IMR-90 (cell line): ENCODE results near the gene NSL1. TPM values are rescaled to one million over a fixed set of nuclear protein-coding genes. Genes with fewer than 3 reads are reported as not detected.

Experiments used
- ATAC-seq: fragments of 200-7000 bp; cut with Tn5 transposase; 2 replicates; pipeline ENCODE4 v1.9.1; 2020; ENCODE audit warnings: low read depth, mild to moderate bottlenecking, moderate library complexity
- BruUV-seq: library from RNA; stranded (reverse); fragments of 400-500 nt; replicated peaks from 2 replicates; lab custom pipeline; 2021; lab: Mats Ljungman, UMichigan
- CTCF ChIA-PET: fragments of 300-600 bp; formaldehyde crosslinking; extraction: SDS; loops from one replicate; lab custom pipeline; 2021; ENCODE audit warnings: antibody characterized with exemption; lab: Yijun Ruan, JAX
- POLR2A ChIA-PET: fragments of 300-600 bp; sonication (Branson Sonifier 250); formaldehyde crosslinking; loops from one replicate; lab custom pipeline; 2022; ENCODE audit warnings: antibody characterized with exemption; ENCODE audit not compliant: unreplicated experiment; lab: Charles Lee
- DNase-seq: peaks from one replicate; pipeline ENCODE4 v3.0.0; 2013
- H2AFZ ChIP-seq: replicated peaks from 2 replicates; pipeline ENCODE3; 2013; ENCODE audit warnings: low read length, mild to moderate bottlenecking; ENCODE audit not compliant: poor library complexity
- H2AK5ac ChIP-seq: 2 replicates; pipeline ENCODE4 v1.6.1; 2013; ENCODE audit warnings: low read depth, low read length, inconsistent platforms
- H2AK9ac ChIP-seq: replicated peaks from 2 replicates; pipeline ENCODE3; 2013; ENCODE audit warnings: mild to moderate bottlenecking, low read depth, low read length, moderate library complexity; ENCODE audit not compliant: poor library complexity
- H2BK120ac ChIP-seq: 2 replicates; pipeline ENCODE4 v1.6.1; 2013; ENCODE audit warnings: low read depth, low read length, inconsistent platforms
- H2BK15ac ChIP-seq: 3 replicates; pipeline ENCODE4 v1.6.1; 2013; ENCODE audit warnings: low read depth, low read length, inconsistent platforms
- H2BK20ac ChIP-seq: 2 replicates; pipeline ENCODE4 v1.6.1; 2013; ENCODE audit warnings: low read depth, mild to moderate bottlenecking, inconsistent platforms, low read length, moderate library complexity
- H2BK5ac ChIP-seq: 2 replicates; pipeline ENCODE4 v1.6.1; 2013; ENCODE audit warnings: mild to moderate bottlenecking, low read depth, low read length, inconsistent platforms; ENCODE audit not compliant: poor library complexity, severe bottlenecking
- H3K14ac ChIP-seq: replicated peaks from 2 replicates; pipeline ENCODE4 v1.6.1; 2013; ENCODE audit warnings: low read depth, low read length, inconsistent platforms
- H3K18ac ChIP-seq: 2 replicates; pipeline ENCODE4 v1.6.1; 2013; ENCODE audit warnings: low read depth, low read length, control low read depth
- H3K23ac ChIP-seq: 2 replicates; pipeline ENCODE4 v1.6.1; 2013; ENCODE audit warnings: low read depth, low read length, inconsistent platforms
- H3K27ac ChIP-seq: 2 replicates; pipeline ENCODE4 v1.5.1; 2013; ENCODE audit warnings: mild to moderate bottlenecking, control low read depth, low read length; ENCODE audit not compliant: insufficient read depth
- H3K27me3 ChIP-seq: 2 replicates; pipeline ENCODE4 v1.6.1; 2013; ENCODE audit warnings: low read length; ENCODE audit not compliant: control insufficient read depth, insufficient read depth
- H3K36me3 ChIP-seq: 2 replicates; pipeline ENCODE4 v1.6.1; 2013; ENCODE audit warnings: low read length, mixed read lengths; ENCODE audit not compliant: control insufficient read depth, insufficient read depth
- H3K4ac ChIP-seq: 2 replicates; pipeline ENCODE4 v1.6.1; 2013; ENCODE audit warnings: low read depth, low read length, inconsistent platforms
- H3K4me1 ChIP-seq: 2 replicates; pipeline ENCODE4 v1.6.1; 2013; ENCODE audit warnings: low read length, mixed read lengths; ENCODE audit not compliant: control insufficient read depth, insufficient read depth
- H3K4me2 ChIP-seq: 2 replicates; pipeline ENCODE4 v1.6.1; 2013; ENCODE audit warnings: low read depth, mild to moderate bottlenecking, control low read depth, low read length, moderate library complexity
- H3K4me3 ChIP-seq: 2 replicates; pipeline ENCODE4 v1.5.1; 2013; ENCODE audit warnings: low read depth, mild to moderate bottlenecking, control low read depth, low read length, moderate library complexity; ENCODE audit not compliant: insufficient read depth
- H3K56ac ChIP-seq: 2 replicates; pipeline ENCODE4 v1.6.1; 2013; ENCODE audit warnings: low read length, inconsistent platforms; ENCODE audit not compliant: insufficient read depth; ENCODE audit errors: extremely low read depth
- H3K79me1 ChIP-seq, 2 experiments: 2 replicates each; pipeline ENCODE4 v1.6.1; 2013; ENCODE audit warnings: low read length in 2 of 2, inconsistent platforms in 1 of 2, low read depth in 1 of 2
- H3K9ac ChIP-seq: 2 replicates; pipeline ENCODE4 v1.6.1; 2013; ENCODE audit warnings: low read depth, low read length, control low read depth
- H3K9me1 ChIP-seq: 2 replicates; pipeline ENCODE4 v1.6.1; 2013; ENCODE audit warnings: low read length, inconsistent platforms; ENCODE audit not compliant: insufficient read depth
- H3K9me3 ChIP-seq: 2 replicates; pipeline ENCODE4 v1.6.1; 2013; ENCODE audit warnings: low read length; ENCODE audit not compliant: control insufficient read depth, insufficient read depth
- H4K20me1 ChIP-seq: 2 replicates; pipeline ENCODE4 v1.6.1; 2013; ENCODE audit warnings: low read length, inconsistent platforms; ENCODE audit not compliant: insufficient read depth
- H4K5ac ChIP-seq: 2 replicates; pipeline ENCODE4 v1.6.1; 2013; ENCODE audit warnings: mild to moderate bottlenecking, low read depth, low read length, control low read depth
- H4K8ac ChIP-seq, 2 experiments: 2 replicates each; pipeline ENCODE4 v1.6.1; 2013; ENCODE audit warnings: low read depth in 2 of 2, low read length in 2 of 2, control low read depth in 1 of 2, inconsistent platforms in 1 of 2
- H4K91ac ChIP-seq: 2 replicates; pipeline ENCODE4 v1.6.1; 2013; ENCODE audit warnings: low read depth, low read length, inconsistent platforms; ENCODE audit not compliant: insufficient read depth
- FOS ChIP-seq: fragments of 150-350 bp; IDR thresholded peaks from 2 replicates; pipeline ENCODE4 v1.6.1; 2016; ENCODE audit warnings: low read depth, low read length
- MAFK ChIP-seq: IDR thresholded peaks from 2 replicates; pipeline ENCODE4 v1.6.1; 2012; ENCODE audit warnings: low read depth, low read length, improper control_type of control experiment
- NFE2L2 ChIP-seq: fragments of 150-350 bp; IDR thresholded peaks from 2 replicates; pipeline ENCODE4 v1.6.1; 2016; ENCODE audit warnings: low read depth, mild to moderate bottlenecking, low read length
- RCOR1 ChIP-seq: IDR thresholded peaks from 2 replicates; pipeline ENCODE4 v1.6.1; 2012; ENCODE audit warnings: mild to moderate bottlenecking, low read length, improper control_type of control experiment; ENCODE audit not compliant: insufficient replicate concordance
- WGBS, 2 experiments: methylation state at CpG; one replicate each; pipeline versions ENCODE4 v1.1.5 to v1.1.7; 2013; ENCODE audit warnings: missing lambda C conversion rate in 2 of 2; ENCODE audit not compliant: insufficient read length in 1 of 2; ENCODE audit errors: extremely low coverage in 2 of 2; 5-methylcytosine and 5-hydroxymethylcytosine counted together
- dilution Hi-C: fragments of 300-500 bp; cut with HindIII; formaldehyde crosslinking; loops from one replicate; pipeline ENCODE4 v1.14.3; 2018; ENCODE audit warnings: low sequenced_read_pairs; ENCODE audit not compliant: unreplicated experiment
- in situ Hi-C: fragments of 300-500 bp; cut with MboI; formaldehyde crosslinking; loops from 3 replicates; pipeline ENCODE4 v1.14.3; 2019; ENCODE audit warnings: low sequenced_read_pairs, inconsistent platforms, mixed read lengths
- intact Hi-C: fragments of 100-400 bp; cut with micrococcal nuclease; formaldehyde crosslinking; loops from 2 replicates; pipeline ENCODE4 v1.10.0; 2022
- polyA plus RNA-seq, 3 experiments: library from polyadenylated mRNA; depleted of rRNA; stranded (reverse); fragments of >200 nt; gene quantifications; 2 replicates each; pipeline ENCODE4 v1.2.3, GENCODE V29; 2012; ENCODE audit warnings: low replicate concordance in 1 of 3
- total RNA-seq: library from RNA; depleted of rRNA; stranded (reverse); fragments of >200 nt; gene quantifications from 2 replicates; pipeline ENCODE4 v1.2.3, GENCODE V29; 2012
- TF ChIP-seq, protein P1 (sequence below): fragments of 150-350 bp; IDR thresholded peaks from 2 replicates; pipeline ENCODE4 v1.6.1; 2017; ENCODE audit warnings: mild to moderate bottlenecking, antibody characterized with exemption, low read length, low read depth

NSL1 gene
- total and polyA plus RNA-seq, 2 of the 4 experiments (the other 2 are of a cell fraction), result 19.1 to 42.5 TPM

- intact Hi-C loops (loop anchor here (10.0 kb wide), 1 partner anchor 285 kb away; no protein-coding TSS in a partner anchor), dilution Hi-C loops (no loop called here), in situ Hi-C loops (no loop called here)
- Histone ChIP-seq H3K9me1 (0 out of 2 replicates have a peak, but pooled peaks cover 7% of the 10 kb centered on the region), H4K20me1 (0 out of 2 replicates have a peak, but pooled peaks cover 9% of the 10 kb centered on the region), H3K9me3 (no peaks in the 10 kb centered on the region), H3K18ac (no peak overlapping the region), H3K79me1 (peaks cover 26 to 37% of the 10 kb centered on the region in 2 experiments), H2BK120ac (no peak overlapping the region), H3K14ac (no peak overlapping the region), H3K56ac (no peak overlapping the region), H3K23ac (no peak overlapping the region), H2BK15ac (no peak overlapping the region), H2AK9ac (no peak overlapping the region), H3K27ac (no peak overlapping the region), H3K4me2 (no peak overlapping the region), H4K8ac (no peak overlapping the region), H3K27me3 (no peaks in the 10 kb centered on the region), H2AFZ (no peak overlapping the region), H3K4ac (no peak overlapping the region), H2BK5ac (no peak overlapping the region), H3K4me1 (no peaks in the 10 kb centered on the region), H3K9ac (no peak overlapping the region), H4K91ac (no peak overlapping the region), H3K4me3 (no peak overlapping the region), H2BK20ac (no peak overlapping the region), H2AK5ac (no peak overlapping the region), H4K5ac (no peak overlapping the region), H3K36me3 (peaks cover 3% of the 10 kb centered on the region; the same call in 1 of the 2 replicates)
- DNase-seq (no peak), ATAC-seq (no peak)
- no peak for TF ChIP-seq NFE2L2
- no peak for TF ChIP-seq MAFK
- TF ChIP-seq, protein P1, sequence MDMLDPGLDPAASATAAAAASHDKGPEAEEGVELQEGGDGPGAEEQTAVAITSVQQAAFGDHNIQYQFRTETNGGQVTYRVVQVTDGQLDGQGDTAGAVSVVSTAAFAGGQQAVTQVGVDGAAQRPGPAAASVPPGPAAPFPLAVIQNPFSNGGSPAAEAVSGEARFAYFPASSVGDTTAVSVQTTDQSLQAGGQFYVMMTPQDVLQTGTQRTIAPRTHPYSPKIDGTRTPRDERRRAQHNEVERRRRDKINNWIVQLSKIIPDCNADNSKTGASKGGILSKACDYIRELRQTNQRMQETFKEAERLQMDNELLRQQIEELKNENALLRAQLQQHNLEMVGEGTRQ, result no peak
- TF ChIP-seq RCOR1, result no peak
- no peak for TF ChIP-seq FOS
- no TSS peak for BruUV-seq
- no CpG with 5 or more reads among the region's 5 CpGs for WGBS, 2 experiments
- POLR2A ChIA-PET, result no interaction called here
- CTCF ChIA-PET, result interaction anchor here (2.5 kb wide), 1 partner anchor 10 kb away, joined by 9 read pairs; no protein-coding TSS in a partner anchor
Measured at GRCh38 chr1:212759683-212760082, 31.9 kb downstream of the NSL1 start.
